HS-5 (cell line): ENCODE results near the gene RAP1A.
"Not testable (repeated sequence)": the region's sequence is repeated elsewhere in the genome, so short reads cannot be mapped to it uniquely, and the experiment has no call there.

Source experiments
- DNase-seq: peaks from one replicate; pipeline ENCODE4 v3.0.0-alpha.2; 2012; ENCODE audit warnings: low read depth

Gene RAP1A

DNA sequence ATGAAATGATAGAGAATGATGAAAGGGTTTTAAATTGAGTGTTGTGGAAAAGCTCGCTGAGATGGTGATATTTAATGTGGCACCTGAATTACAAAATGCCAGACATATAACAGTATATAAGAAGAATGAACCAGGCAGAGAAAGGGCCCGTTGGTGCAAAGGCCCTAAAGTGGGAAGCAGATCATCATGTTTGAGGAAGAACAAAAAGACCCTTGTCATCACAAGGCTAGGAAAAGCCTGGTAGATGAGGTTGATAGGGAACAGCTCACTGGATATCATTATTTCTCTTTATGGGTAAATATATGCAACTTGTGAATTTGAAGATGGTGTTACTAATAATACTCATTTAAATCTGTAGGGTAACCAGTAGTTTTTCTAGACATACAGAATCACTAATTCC, 11.0 kb downstream of the RAP1A start:
- no peak for DNase-seq

DNA sequence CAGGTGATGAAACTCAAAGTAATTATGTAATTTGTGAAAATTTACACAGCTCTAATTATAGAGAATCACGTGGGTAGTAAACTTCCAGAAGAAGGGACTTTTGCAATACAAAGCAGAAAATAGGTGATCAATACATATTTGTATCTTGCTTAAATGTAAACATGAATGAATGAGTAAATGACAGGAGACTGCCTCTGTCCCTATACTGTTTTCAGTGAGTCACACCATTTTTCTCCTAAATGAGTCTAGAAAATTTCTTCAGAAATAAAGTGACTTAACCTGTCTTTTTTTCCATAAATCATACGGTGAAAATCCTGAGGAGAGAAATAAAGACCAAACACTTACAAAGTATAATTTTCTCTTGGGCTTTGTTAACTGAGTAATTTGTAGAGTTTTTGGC, 11.9 kb downstream of the RAP1A start:
- DNase-seq, result no peak

DNA sequence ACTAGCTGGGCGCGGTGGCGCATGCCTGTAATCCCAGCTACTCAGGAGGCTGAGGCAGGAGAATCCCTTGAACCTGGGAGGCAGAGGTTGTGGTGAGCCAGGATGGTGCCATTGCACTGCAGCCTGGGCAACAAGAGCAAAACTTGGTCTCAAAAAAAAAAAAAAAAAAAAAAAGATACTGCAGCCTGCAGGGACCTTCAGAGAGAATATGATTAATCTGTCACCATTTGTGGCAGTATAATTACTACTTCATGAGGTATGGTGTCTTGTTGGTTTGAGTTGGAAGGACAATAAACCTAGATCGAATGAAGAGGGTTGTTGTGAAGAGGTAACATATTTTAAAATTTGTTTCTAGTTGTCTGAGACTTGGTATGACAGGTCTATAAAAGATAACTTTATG, 13.2 kb downstream of the RAP1A start:
- DNase-seq, result not testable (repeated sequence)

DNA sequence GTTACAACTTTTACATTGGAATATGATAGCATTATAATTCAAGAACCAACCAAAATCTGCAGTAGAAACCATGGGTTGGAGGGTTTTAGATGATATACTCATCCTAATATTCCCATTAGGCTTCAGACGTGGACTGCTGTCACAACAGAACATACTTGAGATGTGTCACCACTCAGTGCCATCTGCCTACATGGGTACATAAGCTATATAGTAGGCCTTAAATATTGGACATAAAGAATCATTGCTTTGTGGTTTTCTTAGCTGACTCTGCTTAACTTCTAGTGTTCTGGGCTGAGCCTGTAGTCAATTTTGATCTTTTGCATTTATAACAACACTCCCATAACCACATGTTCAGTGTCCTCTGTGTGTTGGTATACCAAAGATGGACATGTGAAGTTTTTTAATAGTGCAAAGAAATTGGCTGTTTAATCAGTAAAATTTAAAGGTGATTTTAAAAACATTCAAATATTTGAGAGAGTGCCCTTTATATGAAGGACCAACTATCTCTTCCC, 14.2 kb downstream of the RAP1A start:
- no peak for DNase-seq

DNA sequence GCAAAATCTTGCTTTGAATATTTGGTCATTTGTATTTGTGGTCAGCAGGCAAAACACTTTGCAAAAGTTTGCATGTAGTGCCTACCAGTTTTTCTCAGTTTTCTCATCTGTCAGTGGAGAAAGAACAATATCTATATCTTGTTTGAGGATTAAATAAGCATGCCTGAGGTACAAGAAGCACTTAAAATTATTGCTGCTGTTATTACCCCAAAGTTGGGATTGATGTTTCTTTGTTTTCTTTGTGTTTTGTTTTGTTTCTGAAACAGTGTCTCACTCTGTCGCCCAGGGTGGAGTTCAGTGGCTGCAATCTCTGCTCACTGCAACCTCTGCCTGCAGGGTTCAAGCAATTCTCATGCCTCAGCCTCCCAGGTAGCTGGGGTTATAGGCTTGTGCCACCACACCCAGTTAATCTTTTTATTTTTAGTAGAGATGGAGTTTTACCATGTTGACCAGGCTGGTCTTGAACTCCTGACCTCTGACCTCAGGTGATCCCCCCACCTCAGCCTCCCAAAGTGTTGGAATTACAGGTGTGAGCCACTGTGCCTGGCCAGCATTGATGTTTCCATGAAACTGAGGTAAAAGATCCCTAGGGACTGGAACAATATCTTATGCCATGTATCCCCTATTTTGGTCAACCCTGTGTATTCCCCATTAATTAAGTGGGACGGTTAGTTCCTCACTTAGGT, 15.9 kb downstream of the RAP1A start:
- DNase-seq, result no peak

DNA sequence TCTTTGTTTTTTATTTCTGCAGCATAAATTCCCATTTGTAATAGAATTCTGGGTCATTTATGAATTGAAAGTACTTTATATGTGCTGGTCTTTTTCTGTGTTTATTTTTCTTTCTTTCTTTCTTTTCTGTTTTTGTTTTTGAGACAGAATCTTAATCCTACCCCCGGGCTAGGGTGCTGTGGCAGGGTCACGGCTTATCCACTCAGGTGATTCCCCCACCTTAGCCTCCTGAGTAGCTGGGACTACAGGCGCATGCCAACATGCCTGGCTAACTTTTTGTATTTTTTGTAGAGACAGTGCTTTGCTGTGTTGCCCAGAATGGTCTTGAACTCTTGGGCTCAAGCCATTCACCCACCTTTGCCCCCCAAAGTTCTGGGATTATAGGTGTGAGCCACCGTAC, 18.7 kb downstream of the RAP1A start:
- DNase-seq, result no peak

DNA sequence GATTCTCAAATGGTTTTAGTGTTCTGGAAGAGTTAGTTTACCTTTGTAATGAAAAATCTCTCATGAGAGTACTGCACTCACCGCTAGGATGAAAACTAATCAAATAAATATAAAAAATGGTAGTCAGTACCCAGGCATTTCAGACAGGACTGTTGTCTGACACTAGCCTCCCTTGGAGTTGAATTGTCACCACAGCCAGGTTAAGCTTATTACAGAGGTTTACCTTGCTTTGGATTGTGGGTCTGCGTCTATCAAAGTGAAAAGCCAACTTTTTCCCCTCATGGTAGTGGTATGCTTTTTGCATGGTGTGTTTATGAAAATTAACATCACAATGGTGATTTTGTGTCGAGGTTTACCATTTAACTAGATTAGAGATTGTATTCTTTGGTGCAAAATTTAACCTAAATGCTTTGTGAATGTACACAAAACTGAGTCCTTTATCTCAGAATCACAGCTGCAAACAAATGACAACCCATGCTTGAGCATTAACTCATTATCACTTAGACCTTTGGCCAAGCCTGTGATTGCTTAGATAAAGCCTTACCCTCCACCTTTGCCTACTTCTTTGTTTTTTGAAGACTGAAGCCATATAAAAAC, 20.1 kb downstream of the RAP1A start:
- no peak for DNase-seq

DNA sequence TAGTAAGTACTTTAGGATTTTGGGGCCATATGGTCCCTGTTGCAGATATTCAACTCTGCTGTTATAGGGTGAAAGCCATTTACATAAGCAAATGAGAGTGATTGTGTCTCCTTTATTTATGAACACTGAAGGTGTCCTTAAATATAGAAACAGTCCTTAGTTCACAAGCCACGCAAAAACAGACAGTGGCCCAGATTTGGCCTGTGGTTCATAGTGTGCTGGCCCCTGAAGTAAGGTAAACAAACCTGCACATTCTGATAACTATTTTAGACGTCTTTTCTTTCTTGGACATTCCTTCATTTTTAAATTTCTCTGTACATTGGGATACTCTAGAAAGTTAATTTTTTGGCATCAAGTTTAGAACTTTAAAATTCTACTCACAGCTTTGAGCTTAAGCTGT, 23.5 kb downstream of the RAP1A start:
- DNase-seq, result no peak

DNA sequence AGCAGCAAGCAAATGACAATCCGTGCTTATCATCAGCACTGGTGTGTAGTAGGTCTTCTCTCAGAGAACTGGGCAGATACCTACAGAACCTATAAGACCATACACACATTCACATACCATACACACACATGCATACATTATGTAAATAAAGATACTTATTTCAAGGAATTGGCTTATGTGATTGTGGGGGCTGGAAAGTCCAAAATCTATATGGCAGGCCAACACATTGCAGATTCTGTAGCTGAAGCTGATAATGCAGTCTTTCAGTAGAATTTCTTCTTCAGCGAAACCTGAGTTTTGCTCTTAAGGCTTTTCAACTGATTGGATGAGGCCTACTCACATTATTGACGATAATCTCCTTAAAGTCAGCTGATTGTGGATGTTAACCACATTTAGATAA, 24.1 kb downstream of the RAP1A start:
- DNase-seq, result no peak

DNA sequence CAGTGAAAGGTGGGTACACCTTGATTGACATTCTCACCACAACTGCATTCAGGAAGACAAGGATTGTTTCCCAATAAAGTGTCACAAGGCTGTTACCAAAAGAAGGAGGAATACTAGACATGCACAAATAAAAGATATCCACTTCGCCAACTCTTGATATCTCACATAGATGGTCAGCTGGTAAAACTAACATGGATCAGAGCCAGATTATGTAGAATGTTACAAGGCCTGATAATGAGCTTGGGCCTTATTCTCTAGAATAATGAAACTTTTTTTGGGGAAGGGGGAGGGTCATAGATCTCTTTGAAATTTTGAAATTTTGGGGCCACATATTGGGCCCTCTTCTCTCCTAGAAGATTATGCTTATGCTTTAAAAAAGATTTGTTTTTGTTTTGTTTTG, 24.9 kb downstream of the RAP1A start:
- DNase-seq, result no peak

DNA sequence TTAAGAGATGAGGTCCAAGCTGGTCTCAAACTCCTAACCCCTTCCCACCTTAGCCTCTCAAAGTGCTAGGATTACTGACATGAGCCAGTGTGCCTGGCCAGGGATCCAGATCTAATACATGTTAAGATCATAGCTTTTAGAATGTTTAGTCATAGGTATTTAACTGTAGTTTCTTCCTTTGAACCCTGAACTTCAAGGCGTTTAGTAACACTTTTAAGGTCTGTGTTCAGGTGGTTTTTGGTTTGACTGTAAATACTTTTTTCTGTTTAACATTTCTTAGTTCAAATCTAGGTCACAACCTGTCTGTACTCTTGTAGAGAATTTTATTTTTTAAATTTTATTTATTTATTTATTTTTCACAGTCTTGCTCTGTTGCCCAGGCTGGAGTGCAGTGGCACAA, 28.1 kb downstream of the RAP1A start:
- no peak for DNase-seq

DNA sequence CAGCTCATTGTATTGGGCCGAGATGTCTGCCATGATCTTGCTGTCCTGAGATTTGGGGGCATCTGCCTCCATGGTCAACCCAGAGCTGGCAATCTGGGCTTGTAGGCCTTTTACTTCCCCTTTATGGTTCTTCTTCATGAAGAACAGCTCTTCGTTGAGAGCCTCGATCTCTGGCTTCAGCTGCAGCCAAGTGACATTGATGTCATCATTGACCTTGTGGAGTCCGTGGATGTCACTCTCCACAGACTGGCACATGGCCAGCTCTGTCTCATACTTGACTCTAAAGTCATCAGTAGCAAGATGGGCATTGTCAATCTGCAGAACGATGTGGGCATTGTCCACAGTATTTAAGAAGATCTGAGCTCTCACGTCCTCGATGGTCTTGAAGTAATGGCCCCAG, 29.2 kb downstream of the RAP1A start:
- DNase-seq, result no peak

DNA sequence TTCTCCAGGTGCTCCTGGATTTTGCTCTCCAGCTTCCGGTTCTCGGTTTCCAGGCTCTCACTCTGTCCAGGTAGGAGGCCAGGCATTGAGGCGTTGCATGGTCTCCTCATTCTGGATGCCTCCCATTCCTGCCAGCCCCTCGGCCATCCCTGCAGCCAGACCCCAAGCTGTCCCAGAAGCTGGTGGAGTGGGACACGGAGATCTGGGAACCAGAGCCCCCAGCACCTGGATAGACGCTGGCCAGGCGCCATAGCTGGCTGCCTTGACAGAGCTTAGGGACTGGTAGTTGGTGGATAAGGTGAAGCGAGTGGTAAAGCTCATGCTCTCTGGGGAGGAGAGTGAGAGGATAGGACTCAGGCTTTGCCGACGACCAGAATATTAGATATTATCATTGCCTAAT, 29.6 kb downstream of the RAP1A start:
- no peak for DNase-seq

DNA sequence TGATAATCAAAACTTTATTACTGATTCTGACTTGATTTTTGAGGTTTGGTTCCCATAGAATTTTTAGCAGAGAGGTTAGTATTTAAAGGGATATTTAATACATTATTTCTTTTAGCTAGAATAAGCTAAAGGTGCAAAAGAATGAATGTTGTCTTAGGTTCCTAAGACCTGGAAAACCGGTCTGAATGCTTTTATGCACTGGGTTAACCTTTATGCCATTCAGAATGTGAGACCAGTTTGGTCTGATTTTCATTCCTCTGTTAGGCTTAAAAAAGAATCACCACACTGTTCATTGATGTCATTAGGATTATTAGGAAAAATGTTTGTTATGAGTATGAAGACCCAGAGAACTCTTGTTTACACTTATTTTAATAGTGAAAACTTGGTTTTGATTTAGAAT, 30.1 kb downstream of the RAP1A start:
- no peak for DNase-seq

DNA sequence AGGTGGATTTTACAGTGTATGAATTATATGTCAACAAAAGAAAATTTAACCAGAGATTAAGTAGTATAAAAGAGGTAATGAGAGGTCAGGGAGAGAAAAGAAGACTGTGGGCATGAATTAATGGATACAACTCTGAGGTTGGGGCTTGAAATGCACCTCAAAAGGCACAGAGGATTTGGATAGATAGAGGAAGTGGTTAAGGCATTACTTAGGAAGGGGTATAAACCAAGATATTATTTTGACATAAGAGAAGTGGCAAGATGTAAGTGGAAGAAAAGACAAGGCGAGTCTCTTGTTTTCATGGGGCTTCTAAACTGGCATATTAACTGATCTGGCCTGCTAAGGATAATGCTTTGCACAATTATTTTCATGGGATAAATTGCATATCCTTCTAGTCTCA, 34.1 kb downstream of the RAP1A start:
- no peak for DNase-seq

DNA sequence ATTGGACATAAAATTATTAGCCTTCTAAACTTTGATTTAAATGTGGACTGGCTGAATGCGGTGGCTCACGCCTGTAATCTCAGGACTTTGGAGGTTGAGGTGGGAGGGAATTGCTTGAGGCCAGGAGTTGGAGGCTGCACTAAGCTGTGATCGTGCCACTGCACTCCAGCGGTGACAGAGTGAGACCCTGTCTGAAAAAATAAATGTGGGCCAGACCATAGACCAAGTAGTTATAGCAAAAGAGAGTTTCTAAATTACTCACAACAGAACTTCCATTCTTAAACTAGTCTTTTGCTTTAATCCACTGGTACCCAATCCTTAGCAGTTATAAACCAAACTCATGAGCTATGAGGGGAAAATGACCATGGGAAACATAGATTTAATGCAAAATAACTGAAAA, 35.2 kb downstream of the RAP1A start:
- no peak for DNase-seq

DNA sequence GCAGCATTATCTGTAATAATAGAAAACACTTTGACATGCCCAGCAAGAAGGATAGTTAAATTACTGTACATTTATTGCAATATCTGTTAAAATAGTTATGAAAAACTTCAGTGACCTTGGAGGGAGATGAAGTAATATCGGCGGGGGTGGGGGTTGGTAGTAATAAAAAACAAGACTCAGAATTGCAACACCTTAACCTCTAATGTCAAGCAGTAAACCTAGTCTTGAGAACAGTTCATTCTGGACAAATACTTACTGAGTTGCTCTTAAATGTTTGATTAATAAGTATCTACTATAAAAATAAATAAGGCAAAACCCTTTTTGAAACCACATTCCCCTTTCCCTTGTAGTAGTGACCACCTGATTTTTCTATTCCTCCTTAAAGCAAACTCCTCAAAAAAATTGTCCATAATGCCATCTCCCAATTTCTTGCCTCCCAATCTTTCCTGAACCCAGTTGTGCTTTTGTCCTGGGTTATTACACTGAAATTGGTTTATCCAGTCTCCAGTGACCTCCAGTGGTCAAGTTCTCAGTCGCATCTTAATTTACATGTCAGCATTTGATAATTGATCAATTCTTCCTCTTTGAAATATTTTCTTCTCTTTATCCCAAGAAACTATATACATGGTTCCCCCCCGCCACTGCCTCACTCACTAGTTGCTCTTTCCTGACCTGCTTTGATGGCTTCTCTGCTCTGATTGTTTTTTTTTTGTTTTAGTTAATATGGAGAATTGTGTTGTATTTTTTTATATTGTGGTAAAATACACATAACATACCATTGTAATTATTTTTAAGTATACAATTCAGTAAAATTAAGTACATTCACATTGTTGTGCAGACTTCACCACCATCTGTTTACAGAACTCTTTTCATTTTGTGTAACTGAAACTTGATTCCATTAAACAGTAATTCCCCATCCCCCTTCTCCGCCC, 36.8 kb downstream of the RAP1A start:
- DNase-seq, result peak; percentile 49

DNA sequence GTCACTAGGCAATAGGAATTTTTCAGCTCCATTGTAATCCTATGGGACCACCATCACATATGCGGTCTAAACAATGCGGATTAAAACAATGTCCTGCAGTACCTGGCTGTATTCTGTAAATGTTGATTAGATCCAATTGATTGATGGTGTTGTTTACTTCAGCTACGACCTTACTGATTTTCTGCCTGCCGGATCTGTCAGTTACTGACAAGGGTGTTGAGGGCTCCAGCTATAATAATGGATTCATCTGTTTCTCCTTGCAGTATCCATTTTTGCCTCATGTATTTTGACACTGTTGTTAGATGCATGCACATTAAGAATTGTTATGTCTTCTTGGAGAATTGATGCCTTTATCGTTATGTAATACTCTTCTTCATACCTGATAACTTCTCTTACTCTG, 39.0 kb downstream of the RAP1A start:
- DNase-seq, result no peak

DNA sequence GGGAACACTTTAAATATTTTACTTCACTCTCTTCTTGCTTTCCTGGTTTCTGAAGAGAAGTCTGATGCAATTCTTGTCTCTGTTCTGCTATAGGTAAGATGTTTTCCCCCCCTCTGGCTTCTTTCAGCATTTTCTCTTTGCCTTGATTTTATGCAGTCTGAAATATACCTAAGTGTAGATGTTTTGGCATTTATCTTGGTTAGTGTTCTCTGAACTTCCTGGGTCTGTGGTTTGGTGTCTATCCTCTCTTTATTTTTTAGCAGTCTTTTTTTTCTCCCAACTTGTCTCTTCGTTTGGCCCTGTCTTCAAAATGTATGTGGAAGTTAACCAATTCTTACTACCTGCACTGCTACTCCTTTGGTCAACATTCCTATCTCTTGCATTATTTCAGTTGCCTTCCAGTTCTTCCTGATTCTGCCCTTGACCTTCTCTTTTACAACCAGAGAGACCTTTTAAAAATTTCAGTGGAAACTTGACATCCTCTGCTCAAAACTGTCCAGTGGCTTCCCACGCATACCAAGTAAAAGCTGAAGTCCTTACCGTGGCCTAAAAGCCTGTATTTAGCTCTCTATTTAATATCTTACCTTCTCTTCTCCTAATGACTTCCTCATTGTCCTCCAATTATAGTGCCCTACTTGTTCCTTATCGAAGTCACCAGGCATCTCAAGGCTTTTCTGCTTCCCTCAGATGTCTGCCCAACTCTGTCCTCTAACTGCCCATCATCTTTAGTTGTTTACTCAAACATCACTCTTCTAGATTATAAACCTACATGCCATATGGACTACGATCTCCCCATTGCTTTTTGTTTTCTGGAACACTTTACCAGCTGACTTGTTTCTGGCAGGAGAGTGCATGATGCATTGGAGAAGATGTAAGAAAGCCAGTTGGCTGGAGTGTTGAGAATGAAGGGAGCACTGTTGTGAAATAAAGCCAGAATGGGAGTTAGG, 40.9 kb downstream of the RAP1A start:
- no peak for DNase-seq

DNA sequence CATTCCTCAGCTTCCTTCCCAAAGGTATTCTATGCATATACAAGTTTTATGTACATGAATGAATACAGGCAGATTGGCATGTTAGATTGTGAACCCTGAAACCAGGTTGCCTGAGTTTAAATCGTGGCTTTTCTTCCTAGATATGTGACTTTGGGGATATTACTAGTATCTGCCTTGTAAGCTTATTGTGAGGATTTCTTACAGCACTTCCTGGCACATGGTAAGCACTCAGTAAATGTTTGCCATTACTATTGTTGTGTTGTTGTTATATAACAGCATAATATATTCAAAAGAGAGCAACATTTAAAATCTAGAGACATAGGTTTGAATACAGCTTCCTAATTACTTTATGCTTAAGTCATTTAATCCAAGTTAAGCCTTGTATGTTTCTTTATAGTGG, 45.1 kb downstream of the RAP1A start:
- no peak for DNase-seq

DNA sequence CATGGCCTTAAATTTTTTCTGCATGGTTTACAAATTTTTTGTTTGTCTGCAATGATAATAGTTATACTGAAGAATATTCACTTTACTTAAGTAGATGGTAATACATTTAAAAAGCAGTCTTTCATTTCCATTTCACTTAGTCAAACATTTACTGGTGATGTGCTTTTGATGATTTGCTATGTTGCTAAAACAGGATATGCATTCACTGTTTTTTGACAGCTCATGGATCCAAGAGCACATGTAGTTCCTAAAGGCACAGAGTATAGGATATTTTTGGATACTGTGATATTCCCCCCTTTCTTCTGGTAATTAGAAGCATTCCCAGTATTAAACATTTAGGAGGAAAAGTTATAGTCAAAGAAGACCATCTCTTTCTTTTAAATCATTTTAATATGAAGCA, 45.9 kb downstream of the RAP1A start:
- no peak for DNase-seq

DNA sequence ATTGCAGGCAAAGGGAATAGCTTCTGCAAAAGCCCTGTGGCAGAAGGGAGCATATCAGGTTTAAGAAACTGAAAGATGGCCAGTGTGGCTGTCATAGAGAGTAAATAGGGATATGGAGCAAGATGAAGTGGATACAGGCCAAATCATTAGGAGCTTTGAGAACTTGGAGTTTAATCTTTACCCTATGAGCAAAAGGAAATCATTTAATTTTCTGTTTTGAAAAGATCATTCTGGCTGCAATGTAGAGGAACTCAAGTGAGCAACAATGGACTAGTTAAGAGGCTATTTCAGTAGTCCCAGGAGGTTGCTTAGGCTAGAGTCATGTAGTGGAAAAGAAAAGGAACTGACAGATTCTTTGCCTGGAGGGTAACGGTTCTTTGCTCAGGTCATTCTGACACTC, 47.2 kb downstream of the RAP1A start:
- DNase-seq, result no peak
